ENCODE data around the gene TBC1D4. TPM values are rescaled to one million over a fixed set of nuclear protein-coding genes. Genes with fewer than 3 reads are reported as not detected.
A peak's percentile ranks its signal among the peaks of the same experiment; 100 is the strongest.

TBC1D4 gene
- total and polyA plus RNA-seq, 12 donors: 41.6 to 324 (median 191) TPM

GRCh38 chr13:75415694-75416093 lies 66.3 kb downstream of the TBC1D4 start:
- Histone ChIP-seq H3K36me3 (replicated peaks in 1 of 2) (no peaks in the 10 kb centered on the region), H3K27me3 (no peaks in the 10 kb centered on the region), H3K27ac (peak overlapping the region in 4 of 5 donors; percentile 50 to 82 (median 68)), H3K9me3 (replicated peaks in 1 of 3) (no peaks in the 10 kb centered on the region), H3K4me1 (replicated peaks in 1 of 2) (peaks cover 76 to 91% of the 10 kb centered on the region in 2 donors), H3K4me3 (peak overlapping the region in 1 of 4 donors; percentile 5)
- no peak for DNase-seq
- WGBS, 4 donors: 23 to 43% (median 39%) methylated on average over 1 of the region's 1 CpG
- intact Hi-C loops (cut with DNase I): no loop called here
- TF ChIP-seq CTCF (IDR thresholded peaks at IDR 0.05) (no peak), POLR2A (IDR thresholded peaks at IDR 0.05) (no peak)

GRCh38 chr13:75415171-75415570 lies 66.8 kb downstream of the TBC1D4 start:
- H3K27me3 ChIP-seq: no peaks in the 10 kb centered on the region
- peak overlapping the region in 1 of 4 donors; percentile 5 for H3K4me3 ChIP-seq
- no peak for TF ChIP-seq CTCF (IDR thresholded peaks at IDR 0.05)
- TF ChIP-seq POLR2A (IDR thresholded peaks at IDR 0.05): no peak
- H3K9me3 ChIP-seq (replicated peaks in 1 of 3): no peaks in the 10 kb centered on the region
- H3K36me3 ChIP-seq (replicated peaks in 1 of 2): no peaks in the 10 kb centered on the region
- intact Hi-C loops (cut with DNase I): no loop called here
- H3K27ac ChIP-seq: peak overlapping the region in 4 of 5 donors; percentile 50 to 82 (median 68)
- no peak for DNase-seq
- 55 to 64% (median 61%) methylated on average over 2 of the region's 2 CpGs for WGBS, 4 donors
- peaks cover 76 to 87% of the 10 kb centered on the region in 2 donors for H3K4me1 ChIP-seq (replicated peaks in 1 of 2)

- H3K36me3 ChIP-seq (replicated peaks in 1 of 2): no peaks in the 10 kb centered on the region
- H3K27me3 ChIP-seq: no peaks in the 10 kb centered on the region
- 43 to 65% (median 58%) methylated on average over 2 of the region's 2 CpGs for WGBS, 4 donors
- H3K4me3 ChIP-seq: no peak overlapping the region
- intact Hi-C loops (cut with DNase I): no loop called here
- no peaks in the 10 kb centered on the region for H3K9me3 ChIP-seq (replicated peaks in 1 of 3)
- H3K4me1 ChIP-seq (replicated peaks in 1 of 2): peaks cover 70 to 80% of the 10 kb centered on the region in 2 donors
- TF ChIP-seq CTCF (IDR thresholded peaks at IDR 0.05) (no peak), POLR2A (IDR thresholded peaks at IDR 0.05) (no peak)
- peak in 3 of 7 donors; percentile 47 to 53 (median 49) for DNase-seq
- H3K27ac ChIP-seq: peak overlapping the region in 4 of 5 donors; percentile 16 to 74 (median 60)
Observed at GRCh38 chr13:75414036-75414827, 67.7 kb downstream of the TBC1D4 start.

- Histone ChIP-seq H3K27ac (peak overlapping the region in 3 of 5 donors; percentile 44 to 74 (median 48)), H3K27me3 (no peaks in the 10 kb centered on the region), H3K9me3 (replicated peaks in 1 of 3) (no peaks in the 10 kb centered on the region), H3K36me3 (replicated peaks in 1 of 2) (no peaks in the 10 kb centered on the region), H3K4me3 (no peak overlapping the region), H3K4me1 (replicated peaks in 1 of 2) (peaks cover 48 to 60% of the 10 kb centered on the region in 2 donors)
- intact Hi-C loops (cut with DNase I): no loop called here
- TF ChIP-seq CTCF (IDR thresholded peaks at IDR 0.05) (no peak), POLR2A (IDR thresholded peaks at IDR 0.05) (no peak)
- 60 to 66% (median 63%) methylated on average over 4 of the region's 4 CpGs for WGBS, 4 donors
- peak in 6 of 7 donors; percentile 39 to 73 (median 54) for DNase-seq
Observed at GRCh38 chr13:75411924-75412537, 69.9 kb downstream of the TBC1D4 start.
